ENCODE measurements around the gene C11orf91.

GRCh38 chr11:33700502-33701271, at the start of gene C11orf91:
- TF ChIP-seq, protein P1, sequence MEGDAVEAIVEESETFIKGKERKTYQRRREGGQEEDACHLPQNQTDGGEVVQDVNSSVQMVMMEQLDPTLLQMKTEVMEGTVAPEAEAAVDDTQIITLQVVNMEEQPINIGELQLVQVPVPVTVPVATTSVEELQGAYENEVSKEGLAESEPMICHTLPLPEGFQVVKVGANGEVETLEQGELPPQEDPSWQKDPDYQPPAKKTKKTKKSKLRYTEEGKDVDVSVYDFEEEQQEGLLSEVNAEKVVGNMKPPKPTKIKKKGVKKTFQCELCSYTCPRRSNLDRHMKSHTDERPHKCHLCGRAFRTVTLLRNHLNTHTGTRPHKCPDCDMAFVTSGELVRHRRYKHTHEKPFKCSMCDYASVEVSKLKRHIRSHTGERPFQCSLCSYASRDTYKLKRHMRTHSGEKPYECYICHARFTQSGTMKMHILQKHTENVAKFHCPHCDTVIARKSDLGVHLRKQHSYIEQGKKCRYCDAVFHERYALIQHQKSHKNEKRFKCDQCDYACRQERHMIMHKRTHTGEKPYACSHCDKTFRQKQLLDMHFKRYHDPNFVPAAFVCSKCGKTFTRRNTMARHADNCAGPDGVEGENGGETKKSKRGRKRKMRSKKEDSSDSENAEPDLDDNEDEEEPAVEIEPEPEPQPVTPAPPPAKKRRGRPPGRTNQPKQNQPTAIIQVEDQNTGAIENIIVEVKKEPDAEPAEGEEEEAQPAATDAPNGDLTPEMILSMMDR (IDR thresholded peaks at IDR 0.05; ENCODE audit: borderline replicate concordance, extremely low read depth, low read length, poor library complexity, severe bottlenecking), result no peak
- TF ChIP-seq EZH2 (IDR thresholded peaks at IDR 0.05; ENCODE audit: borderline replicate concordance, low read depth, low read length, severe bottlenecking), result no peak

Data from DND-41 (cell line).